C4-2B (cell line): Measurements from ENCODE around the gene SEMA5A.

ENCODE experiments used
- H3K27ac ChIP-seq: fragments of 450-650 bp; 2 replicates; pipeline ENCODE4 v1.5.1; 2017
- ZFX ChIP-seq: fragments of 450-650 bp; IDR thresholded peaks from 2 replicates; pipeline ENCODE4 v1.6.1; 2017
- TF ChIP-seq, protein P1 (sequence below): fragments of 450-650 bp; conservative IDR thresholded peaks from 2 replicates; pipeline ENCODE4 v1.5.1; 2017; ENCODE audit warnings: mild to moderate bottlenecking

The SEMA5A gene, protein sequence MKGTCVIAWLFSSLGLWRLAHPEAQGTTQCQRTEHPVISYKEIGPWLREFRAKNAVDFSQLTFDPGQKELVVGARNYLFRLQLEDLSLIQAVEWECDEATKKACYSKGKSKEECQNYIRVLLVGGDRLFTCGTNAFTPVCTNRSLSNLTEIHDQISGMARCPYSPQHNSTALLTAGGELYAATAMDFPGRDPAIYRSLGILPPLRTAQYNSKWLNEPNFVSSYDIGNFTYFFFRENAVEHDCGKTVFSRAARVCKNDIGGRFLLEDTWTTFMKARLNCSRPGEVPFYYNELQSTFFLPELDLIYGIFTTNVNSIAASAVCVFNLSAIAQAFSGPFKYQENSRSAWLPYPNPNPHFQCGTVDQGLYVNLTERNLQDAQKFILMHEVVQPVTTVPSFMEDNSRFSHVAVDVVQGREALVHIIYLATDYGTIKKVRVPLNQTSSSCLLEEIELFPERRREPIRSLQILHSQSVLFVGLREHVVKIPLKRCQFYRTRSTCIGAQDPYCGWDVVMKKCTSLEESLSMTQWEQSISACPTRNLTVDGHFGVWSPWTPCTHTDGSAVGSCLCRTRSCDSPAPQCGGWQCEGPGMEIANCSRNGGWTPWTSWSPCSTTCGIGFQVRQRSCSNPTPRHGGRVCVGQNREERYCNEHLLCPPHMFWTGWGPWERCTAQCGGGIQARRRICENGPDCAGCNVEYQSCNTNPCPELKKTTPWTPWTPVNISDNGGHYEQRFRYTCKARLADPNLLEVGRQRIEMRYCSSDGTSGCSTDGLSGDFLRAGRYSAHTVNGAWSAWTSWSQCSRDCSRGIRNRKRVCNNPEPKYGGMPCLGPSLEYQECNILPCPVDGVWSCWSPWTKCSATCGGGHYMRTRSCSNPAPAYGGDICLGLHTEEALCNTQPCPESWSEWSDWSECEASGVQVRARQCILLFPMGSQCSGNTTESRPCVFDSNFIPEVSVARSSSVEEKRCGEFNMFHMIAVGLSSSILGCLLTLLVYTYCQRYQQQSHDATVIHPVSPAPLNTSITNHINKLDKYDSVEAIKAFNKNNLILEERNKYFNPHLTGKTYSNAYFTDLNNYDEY

DNA sequence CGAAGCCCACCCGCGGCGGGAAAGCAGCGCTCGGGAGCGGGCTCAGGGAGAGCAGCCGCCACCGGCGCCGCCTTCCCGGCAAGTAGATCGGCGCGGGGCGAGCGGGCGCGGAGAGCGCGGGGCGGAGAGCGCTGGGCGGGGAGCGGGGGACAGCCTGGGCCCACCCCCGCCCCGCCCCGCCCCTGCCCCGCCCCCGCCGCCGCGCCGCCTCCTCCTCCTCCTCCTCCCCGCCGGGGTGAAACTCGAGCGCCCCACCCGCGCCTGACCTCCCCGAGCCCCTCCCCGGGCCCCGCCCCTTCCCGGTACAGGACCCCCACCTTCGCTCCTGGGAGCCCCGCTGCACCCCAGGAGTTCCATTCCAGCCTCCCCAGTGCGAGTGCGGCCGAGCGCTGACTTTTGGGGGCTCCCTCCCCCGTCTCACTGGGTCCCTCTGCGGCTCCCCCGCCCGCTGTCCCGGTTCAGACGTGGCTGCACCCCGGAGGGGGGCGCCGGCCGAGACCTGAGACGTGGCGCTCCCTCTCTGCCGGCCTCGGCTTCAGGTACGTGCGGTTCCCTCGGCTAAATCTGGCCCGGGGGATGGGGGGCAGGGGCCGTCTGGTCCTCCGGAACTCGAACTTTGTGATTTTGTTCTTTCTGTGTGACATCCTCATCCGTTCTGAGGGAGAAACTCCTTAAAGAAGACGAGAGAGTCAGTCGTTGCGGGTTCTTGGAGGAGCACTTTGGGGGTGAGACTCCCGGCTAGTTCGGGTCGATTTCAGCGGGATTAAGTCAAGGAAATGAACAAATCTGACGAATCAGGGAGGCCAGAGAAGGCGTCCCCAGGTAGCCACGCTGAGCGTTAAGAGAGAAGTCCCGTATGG is at the start of gene SEMA5A:
Gene SEMA5A (minus strand): TSS at position 84 of the 860 bp plus-strand sequence. CDS start 166,129 bp downstream, outside the sequence.
- no peak for TF ChIP-seq ZFX
- TF ChIP-seq, protein P1, sequence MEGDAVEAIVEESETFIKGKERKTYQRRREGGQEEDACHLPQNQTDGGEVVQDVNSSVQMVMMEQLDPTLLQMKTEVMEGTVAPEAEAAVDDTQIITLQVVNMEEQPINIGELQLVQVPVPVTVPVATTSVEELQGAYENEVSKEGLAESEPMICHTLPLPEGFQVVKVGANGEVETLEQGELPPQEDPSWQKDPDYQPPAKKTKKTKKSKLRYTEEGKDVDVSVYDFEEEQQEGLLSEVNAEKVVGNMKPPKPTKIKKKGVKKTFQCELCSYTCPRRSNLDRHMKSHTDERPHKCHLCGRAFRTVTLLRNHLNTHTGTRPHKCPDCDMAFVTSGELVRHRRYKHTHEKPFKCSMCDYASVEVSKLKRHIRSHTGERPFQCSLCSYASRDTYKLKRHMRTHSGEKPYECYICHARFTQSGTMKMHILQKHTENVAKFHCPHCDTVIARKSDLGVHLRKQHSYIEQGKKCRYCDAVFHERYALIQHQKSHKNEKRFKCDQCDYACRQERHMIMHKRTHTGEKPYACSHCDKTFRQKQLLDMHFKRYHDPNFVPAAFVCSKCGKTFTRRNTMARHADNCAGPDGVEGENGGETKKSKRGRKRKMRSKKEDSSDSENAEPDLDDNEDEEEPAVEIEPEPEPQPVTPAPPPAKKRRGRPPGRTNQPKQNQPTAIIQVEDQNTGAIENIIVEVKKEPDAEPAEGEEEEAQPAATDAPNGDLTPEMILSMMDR = no peak
- no peak within 1 kb of the TSS; the same call in 1 of the 2 replicates for H3K27ac ChIP-seq

DNA sequence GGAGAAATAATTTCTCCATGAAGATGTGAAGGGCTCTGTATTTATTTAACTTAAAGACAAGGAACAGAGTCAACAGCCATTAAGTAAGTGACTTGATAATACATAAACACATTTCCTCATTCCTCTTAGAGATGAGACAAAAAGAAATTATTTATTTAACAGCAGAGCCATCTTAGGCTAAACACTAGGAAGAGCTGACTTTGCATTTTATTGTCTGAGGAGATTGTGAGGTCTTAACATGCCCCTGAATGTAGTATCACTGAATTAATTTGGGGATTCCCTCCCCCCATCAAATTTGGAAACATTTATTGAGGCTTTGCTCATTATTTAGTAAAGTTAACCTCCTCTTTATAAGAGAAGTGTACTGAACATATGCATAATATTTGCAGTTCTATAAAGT is 49.0 kb upstream of the SEMA5A start:
- no peak overlapping the region for H3K27ac ChIP-seq
- TF ChIP-seq, protein P1 = no peak
- no peak for TF ChIP-seq ZFX

DNA sequence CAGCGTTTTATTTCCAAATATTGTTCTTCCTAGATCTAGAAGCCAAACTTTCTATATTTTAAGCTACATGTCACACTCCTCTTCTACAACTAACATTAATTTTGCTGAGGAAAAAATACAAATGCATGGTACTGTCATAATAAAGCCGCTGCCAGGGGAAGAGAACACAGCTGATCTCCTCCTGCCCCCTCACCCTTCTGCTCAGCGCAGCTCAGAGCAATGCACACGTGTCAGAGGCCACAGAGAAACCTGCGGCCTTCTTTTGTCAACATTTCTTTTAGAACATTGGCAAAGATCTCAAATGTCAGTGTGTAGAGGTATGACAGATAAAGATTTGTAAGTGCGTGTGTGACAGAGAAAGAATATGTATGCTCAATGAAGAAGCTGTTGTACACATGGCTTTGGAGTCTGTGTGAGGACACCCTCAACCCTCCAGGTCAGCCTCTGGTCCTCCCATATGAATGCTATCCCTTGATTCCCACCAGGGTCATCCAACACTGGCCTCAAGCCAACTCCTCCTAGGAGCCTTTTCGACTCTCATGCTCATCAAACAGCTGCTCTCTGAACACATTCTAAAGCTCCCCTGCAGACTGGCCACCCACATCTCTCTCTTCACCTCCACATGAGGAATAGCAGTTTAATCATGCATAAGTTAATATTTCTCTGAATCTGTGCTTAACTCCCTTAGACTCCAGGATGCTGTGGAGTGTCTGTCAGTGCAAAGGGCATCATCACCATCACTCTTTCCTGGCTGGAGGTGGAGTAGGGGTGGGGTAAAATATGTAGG is 43.4 kb upstream of the SEMA5A start:
- H3K27ac ChIP-seq = no peak overlapping the region
- TF ChIP-seq, protein P1 = no peak
- TF ChIP-seq ZFX = no peak

DNA sequence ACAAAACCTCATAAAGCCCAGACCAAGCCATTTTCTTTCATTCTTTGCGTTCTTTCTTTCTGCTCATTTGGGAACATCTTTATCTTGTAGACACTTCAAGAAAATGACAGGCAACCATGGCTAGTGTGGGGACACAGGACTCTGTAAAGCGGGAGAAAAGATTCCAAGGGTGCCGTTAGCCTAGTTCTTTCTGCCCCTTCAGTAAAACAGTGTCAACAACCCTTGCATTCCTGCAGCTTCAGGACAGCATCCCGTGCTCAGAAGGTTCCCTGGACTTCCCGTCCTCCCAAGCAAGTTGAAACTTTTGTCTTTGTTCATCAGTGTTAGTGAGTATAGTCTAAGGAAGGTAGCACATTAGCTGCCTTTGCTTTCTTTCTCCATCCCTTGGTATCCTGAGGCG is 42.4 kb upstream of the SEMA5A start:
- TF ChIP-seq, protein P1 = no peak
- no peak for TF ChIP-seq ZFX
- H3K27ac ChIP-seq = no peak overlapping the region

DNA sequence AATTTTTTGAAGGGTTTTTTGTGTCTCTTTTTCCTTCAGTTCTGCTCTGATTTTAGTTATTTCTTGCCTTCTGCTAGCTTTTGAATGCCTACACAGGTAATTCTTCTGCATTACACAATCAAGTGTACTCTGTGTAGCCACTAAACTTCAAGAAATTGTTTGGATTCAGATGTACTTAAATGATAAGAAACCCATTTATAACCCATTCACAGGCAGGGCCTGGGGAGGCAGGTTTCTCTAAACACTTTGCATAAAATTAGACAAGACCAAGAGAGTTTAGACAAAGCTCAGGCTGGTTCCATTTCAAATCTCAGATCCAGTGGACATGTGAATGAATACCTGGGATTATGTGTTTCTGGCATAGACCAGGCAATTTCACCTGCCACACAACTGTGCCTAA is 41.3 kb upstream of the SEMA5A start:
- no peak overlapping the region for H3K27ac ChIP-seq
- TF ChIP-seq ZFX = no peak
- TF ChIP-seq, protein P1 = no peak

DNA sequence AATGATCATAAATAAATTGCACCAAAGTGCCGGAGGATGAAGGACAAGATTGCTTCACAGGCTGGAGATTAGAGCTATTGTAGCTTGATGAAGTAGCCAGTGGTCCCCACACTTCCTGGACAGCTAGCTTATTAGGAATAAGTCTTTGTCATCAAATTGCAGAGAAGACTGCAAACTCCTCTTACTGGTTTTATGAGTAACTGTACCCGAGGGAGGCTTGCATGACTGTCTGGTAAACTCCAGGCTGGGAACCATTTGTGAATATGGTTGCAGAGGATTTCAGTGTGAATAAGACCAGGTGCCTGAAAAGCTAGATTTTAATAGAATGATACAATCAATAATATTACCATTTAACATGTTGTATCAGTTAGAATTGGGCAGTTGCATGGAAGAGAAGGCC is 36.5 kb upstream of the SEMA5A start:
- no peak for TF ChIP-seq ZFX
- TF ChIP-seq, protein P1 = no peak
- no peak overlapping the region for H3K27ac ChIP-seq
